GM12878 (cell line): ENCODE results near the gene IKZF1. TPM values are rescaled to one million over a fixed set of nuclear protein-coding genes. Genes with fewer than 3 reads are reported as not detected.

Source experiments
- ASH2L ChIP-seq: fragments of 300-600, 200-600 bp; sonication (generic); IDR thresholded peaks from 2 replicates; pipeline ENCODE4 v1.6.1; 2017; ENCODE audit warnings: low read depth, mild to moderate bottlenecking, borderline replicate concordance
- BACH1 ChIP-seq: fragments of 450-650 bp; IDR thresholded peaks from 2 replicates; pipeline ENCODE4 v1.6.1; 2017; ENCODE audit warnings: mild to moderate bottlenecking, borderline replicate concordance
- BCL3 ChIP-seq: IDR thresholded peaks from 2 replicates; pipeline ENCODE4 v1.6.1; 2011; ENCODE audit warnings: borderline replicate concordance, low read depth, mild to moderate bottlenecking, moderate library complexity, low read length; ENCODE audit not compliant: insufficient read depth, poor library complexity, severe bottlenecking
- CEBPZ ChIP-seq: fragments of 150-350 bp; IDR thresholded peaks from 2 replicates; pipeline ENCODE4 v1.6.1; 2016; ENCODE audit warnings: low read depth, low read length
- CREB1 ChIP-seq: IDR thresholded peaks from 2 replicates; pipeline ENCODE4 v1.6.1; 2012; ENCODE audit warnings: low read depth, mild to moderate bottlenecking, inconsistent platforms
- ELK1 ChIP-seq: IDR thresholded peaks from 2 replicates; pipeline ENCODE4 v1.6.1; 2012; ENCODE audit warnings: low read depth, low read length, improper control_type of control experiment
- ETV6 ChIP-seq, 2 experiments: fragments of 450-650 bp in 1 of 2; IDR thresholded peaks in 1 of 2; conservative IDR thresholded peaks in 1 of 2; 2 replicates each; pipeline ENCODE4 v1.6.1; 2014; ENCODE audit warnings: antibody characterized with exemption in 1 of 2, borderline replicate concordance in 1 of 2, low read depth in 1 of 2, mild to moderate bottlenecking in 1 of 2, moderate library complexity in 1 of 2
- EZH2 ChIP-seq: IDR thresholded peaks from 2 replicates; pipeline ENCODE4 v1.6.1; 2012; ENCODE audit warnings: low read depth, mild to moderate bottlenecking, control low read depth, inconsistent platforms, low read length, borderline replicate concordance; ENCODE audit not compliant: control insufficient read depth
- FOXM1 ChIP-seq: IDR thresholded peaks from 2 replicates; pipeline ENCODE4 v1.6.1; 2012; ENCODE audit warnings: low read depth, mild to moderate bottlenecking, inconsistent platforms, low read length, moderate library complexity
- HDAC2 ChIP-seq: fragments of 200-600 bp; sonication (generic); IDR thresholded peaks from 2 replicates; pipeline ENCODE4 v1.6.1; 2017
- IKZF2 ChIP-seq, 2 experiments: fragments of 450-650 bp; IDR thresholded peaks; 2 replicates each; pipeline ENCODE4 v1.6.1; 2017; ENCODE audit warnings: mild to moderate bottlenecking in 2 of 2, moderate library complexity in 2 of 2
- IRF3 ChIP-seq: fragments of 450-650 bp; IDR thresholded peaks from 2 replicates; pipeline ENCODE4 v1.6.1; 2014; ENCODE audit warnings: mild to moderate bottlenecking
- IRF4 ChIP-seq: IDR thresholded peaks from 2 replicates; pipeline ENCODE4 v1.6.1; 2011; ENCODE audit warnings: low read depth, low read length
- JUNB ChIP-seq: IDR thresholded peaks from 2 replicates; pipeline ENCODE4 v1.6.1; 2016; ENCODE audit warnings: antibody characterized with exemption, mild to moderate bottlenecking
- MTA3 ChIP-seq: IDR thresholded peaks from 2 replicates; pipeline ENCODE4 v1.6.1; 2012; ENCODE audit warnings: low read length, inconsistent platforms, borderline replicate concordance
- MYB ChIP-seq: fragments of 150-350 bp; IDR thresholded peaks from 2 replicates; pipeline ENCODE4 v1.6.1; 2014; ENCODE audit warnings: mild to moderate bottlenecking, low read depth, low read length, borderline replicate concordance
- NFIC ChIP-seq: IDR thresholded peaks from 2 replicates; pipeline ENCODE4 v1.6.1; 2012; ENCODE audit warnings: low read depth, mild to moderate bottlenecking, inconsistent platforms, low read length, moderate library complexity
- PML ChIP-seq: IDR thresholded peaks from 2 replicates; pipeline ENCODE4 v1.6.1; 2012; ENCODE audit warnings: low read length, inconsistent platforms
- RCOR1 ChIP-seq: conservative IDR thresholded peaks from 2 replicates; pipeline ENCODE4 v1.6.1; 2012; ENCODE audit warnings: low read depth, low read length, improper control_type of control experiment
- RUNX3 ChIP-seq: IDR thresholded peaks from 2 replicates; pipeline ENCODE4 v1.6.1; 2012; ENCODE audit warnings: low read length, inconsistent platforms
- SIN3A ChIP-seq: IDR thresholded peaks from 2 replicates; pipeline ENCODE4 v1.6.1; 2012; ENCODE audit warnings: low read depth, low read length, improper control_type of control experiment
- SIX5 ChIP-seq: IDR thresholded peaks from 2 replicates; pipeline ENCODE4 v1.6.1; 2011; ENCODE audit warnings: mild to moderate bottlenecking, low read depth, low read length, moderate library complexity; ENCODE audit not compliant: severe bottlenecking
- SMAD1 ChIP-seq: fragments of 450-650 bp; IDR thresholded peaks from 2 replicates; pipeline ENCODE4 v1.6.1; 2018; ENCODE audit warnings: mild to moderate bottlenecking, low read depth; ENCODE audit not compliant: partially characterized antibody
- TAF1 ChIP-seq: IDR thresholded peaks from 2 replicates; pipeline ENCODE4 v1.6.1; 2011; ENCODE audit warnings: mild to moderate bottlenecking, low read depth, low read length, borderline replicate concordance
- TCF7 ChIP-seq: IDR thresholded peaks from 2 replicates; pipeline ENCODE4 v1.6.1; 2014; ENCODE audit warnings: antibody characterized with exemption, borderline replicate concordance
- YY1 ChIP-seq: IDR thresholded peaks from 2 replicates; pipeline ENCODE4 v1.6.1; 2011; ENCODE audit warnings: low read depth, mild to moderate bottlenecking, low read length
- ZNF217 ChIP-seq: fragments of 450-650 bp; IDR thresholded peaks from 2 replicates; pipeline ENCODE4 v1.6.1; 2017; ENCODE audit warnings: antibody characterized with exemption, mild to moderate bottlenecking
- polyA plus RNA-seq, 11 experiments: library from polyadenylated mRNA; depleted of rRNA in 4 of 11; unstranded in 6 of 11; stranded (reverse) in 5 of 11; fragments of >200 nt; fragmentation: Nextera tagmentation in 4 of 11; fragmentation: Illumina TruSeq in 1 of 11; extraction: Ambion mirVana in 4 of 11; extraction: Trizol in 1 of 11; gene quantifications; 1 replicate in 1 of 11; 2 replicates in 10 of 11; pipeline versions ENCODE4 v1.2.1 to v1.2.3, GENCODE V29; 2011 to 2016; ENCODE audit warnings: inconsistent platforms in 2 of 11, missing spikeins in 2 of 11, low read depth in 1 of 11
- total RNA-seq, 4 experiments: library from RNA; depleted of rRNA in 3 of 4; stranded (reverse); fragments of >200 nt in 3 of 4; fragmentation: Illumina TruSeq in 1 of 4; extraction: Trizol in 1 of 4; gene quantifications; 2 replicates each; pipeline versions ENCODE4 v1.2.1 to v1.2.3, GENCODE V29; 2013 to 2021

The IKZF1 gene
- total and polyA plus RNA-seq, 10 of the 15 experiments (the other 5 are each of a cell fraction or from before 2014, with no cell fraction given): 27.2 to 125 (median 71.6) TPM

GRCh38 chr7:50273870-50274269, 30.6 kb upstream of the IKZF1 start (continued):
- TF ChIP-seq CEBPZ: no peak
- TF ChIP-seq TCF7: no peak
- TF ChIP-seq BCL3: peak; percentile 48
- TF ChIP-seq SIX5: no peak
- TF ChIP-seq BACH1: no peak
- peak; percentile 80 for TF ChIP-seq JUNB
- 0 out of 2 replicates have a peak, but pooled peaks have one; percentile 46 for TF ChIP-seq CREB1
- TF ChIP-seq RCOR1: no peak
- no peak for TF ChIP-seq TAF1
- no peak for TF ChIP-seq ZNF217
- no peak for TF ChIP-seq SIN3A
- TF ChIP-seq ASH2L: no peak
- no peak for TF ChIP-seq HDAC2
- TF ChIP-seq NFIC: peak; percentile 83
- TF ChIP-seq IKZF2 (IDR thresholded peaks at IDR 0.05): no peak
- peak; percentile 41; the same call in 1 of the 2 replicates for TF ChIP-seq RUNX3
- 0 out of 2 replicates have a peak, but pooled peaks have one; percentile 31 for TF ChIP-seq PML
- no peak for TF ChIP-seq SMAD1
- peak; percentile 52; the same call in 1 of the 2 replicates for TF ChIP-seq FOXM1
- TF ChIP-seq YY1: no peak
- no peak for TF ChIP-seq ELK1
- TF ChIP-seq ETV6 (conservative IDR thresholded peaks at IDR 0.05 in 1 of 2, IDR thresholded peaks at IDR 0.05 in 1 of 2; ENCODE audit: borderline replicate concordance in 1 of 2, low read depth in 1 of 2): no peak
- TF ChIP-seq EZH2: no peak
- TF ChIP-seq IRF3: no peak
- no peak for TF ChIP-seq MTA3
- TF ChIP-seq MYB: no peak
- TF ChIP-seq IRF4: 0 out of 2 replicates have a peak, but pooled peaks have one; percentile 14
